ENCODE data around the gene RAET1E.

Gene RAET1E

GRCh38 chr6:149900620-149901443 lies 2.9 kb upstream of the RAET1E start:
- Histone ChIP-seq H3F3A (ENCODE audit: insufficient read depth) (no peaks in the 10 kb centered on the region), H3K9me3 (ENCODE audit: insufficient read depth, low read length) (no peaks in the 10 kb centered on the region), H3K4me2 (ENCODE audit: low read depth, low read length, poor library complexity, severe bottlenecking) (no peak overlapping the region), H3K27ac (ENCODE audit: low read depth, low read length) (no peak overlapping the region), H3K4me3 (ENCODE audit: insufficient read depth, low read length, poor library complexity, severe bottlenecking) (no peak overlapping the region), H3K9ac (ENCODE audit: low read length) (no peak overlapping the region), H3K27me3 (ENCODE audit: low read length) (no peaks in the 10 kb centered on the region), H3K36me3 (ENCODE audit: low read length) (no peaks in the 10 kb centered on the region), H3K79me2 (ENCODE audit: insufficient read depth, low read length) (no peaks in the 10 kb centered on the region), H3K9me2 (replicated peaks; ENCODE audit: insufficient read depth, low read length) (no peaks in the 10 kb centered on the region), H4K20me1 (ENCODE audit: low read depth, low read length) (no peaks in the 10 kb centered on the region), H2AFZ (ENCODE audit: low read depth, low read length, severe bottlenecking) (no peak overlapping the region)
- no peak for TF ChIP-seq EZH2phosphoT487 (conservative IDR thresholded peaks at IDR 0.05; ENCODE audit: low read length)
- TF ChIP-seq, protein P1, sequence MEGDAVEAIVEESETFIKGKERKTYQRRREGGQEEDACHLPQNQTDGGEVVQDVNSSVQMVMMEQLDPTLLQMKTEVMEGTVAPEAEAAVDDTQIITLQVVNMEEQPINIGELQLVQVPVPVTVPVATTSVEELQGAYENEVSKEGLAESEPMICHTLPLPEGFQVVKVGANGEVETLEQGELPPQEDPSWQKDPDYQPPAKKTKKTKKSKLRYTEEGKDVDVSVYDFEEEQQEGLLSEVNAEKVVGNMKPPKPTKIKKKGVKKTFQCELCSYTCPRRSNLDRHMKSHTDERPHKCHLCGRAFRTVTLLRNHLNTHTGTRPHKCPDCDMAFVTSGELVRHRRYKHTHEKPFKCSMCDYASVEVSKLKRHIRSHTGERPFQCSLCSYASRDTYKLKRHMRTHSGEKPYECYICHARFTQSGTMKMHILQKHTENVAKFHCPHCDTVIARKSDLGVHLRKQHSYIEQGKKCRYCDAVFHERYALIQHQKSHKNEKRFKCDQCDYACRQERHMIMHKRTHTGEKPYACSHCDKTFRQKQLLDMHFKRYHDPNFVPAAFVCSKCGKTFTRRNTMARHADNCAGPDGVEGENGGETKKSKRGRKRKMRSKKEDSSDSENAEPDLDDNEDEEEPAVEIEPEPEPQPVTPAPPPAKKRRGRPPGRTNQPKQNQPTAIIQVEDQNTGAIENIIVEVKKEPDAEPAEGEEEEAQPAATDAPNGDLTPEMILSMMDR (IDR thresholded peaks at IDR 0.05; ENCODE audit: insufficient read depth, low read length, poor library complexity, severe bottlenecking) = no peak

DNA sequence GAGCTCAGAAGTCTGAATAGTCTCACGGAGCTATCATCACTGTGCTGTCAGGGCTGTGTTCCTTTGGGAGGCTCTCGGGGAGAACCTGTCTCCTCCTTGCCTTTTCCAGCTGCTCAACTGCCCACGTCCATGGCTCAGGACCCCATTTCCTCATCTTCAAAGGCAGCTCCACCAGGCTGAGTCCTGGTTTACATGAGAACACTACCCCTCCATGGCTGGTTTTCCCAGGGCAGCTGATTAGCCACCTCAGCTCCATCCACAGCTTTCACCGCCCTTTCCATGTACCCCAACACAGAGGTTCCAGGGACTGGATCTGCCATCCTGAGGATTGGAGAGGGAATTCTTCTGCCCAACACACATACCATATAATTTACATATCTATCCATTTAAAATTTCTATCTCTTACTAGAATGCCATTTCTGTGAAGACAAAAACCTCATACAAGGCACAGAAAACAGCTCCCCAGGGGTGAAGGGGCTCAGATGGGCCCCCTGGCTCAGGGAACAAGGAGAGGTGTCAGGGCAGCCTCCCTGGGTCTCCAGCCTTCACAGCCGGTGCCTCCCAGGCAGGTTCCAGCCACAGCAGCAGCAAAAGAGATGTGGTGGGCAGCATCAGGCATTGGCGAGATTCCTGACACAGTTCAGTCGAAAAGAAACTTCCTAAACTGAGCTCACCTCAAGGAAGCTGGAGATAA lies 2.2 kb upstream of the RAET1E start:
- Histone ChIP-seq H2AFZ (ENCODE audit: low read depth, low read length, severe bottlenecking) (no peak overlapping the region), H3K4me3 (ENCODE audit: insufficient read depth, low read length, poor library complexity, severe bottlenecking) (no peak overlapping the region), H4K20me1 (ENCODE audit: low read depth, low read length) (no peaks in the 10 kb centered on the region), H3K27ac (ENCODE audit: low read depth, low read length) (no peak overlapping the region), H3K9me2 (replicated peaks; ENCODE audit: insufficient read depth, low read length) (no peaks in the 10 kb centered on the region), H3K4me2 (ENCODE audit: low read depth, low read length, poor library complexity, severe bottlenecking) (no peak overlapping the region), H3K36me3 (ENCODE audit: low read length) (no peaks in the 10 kb centered on the region), H3K9me3 (ENCODE audit: insufficient read depth, low read length) (no peaks in the 10 kb centered on the region), H3K79me2 (ENCODE audit: insufficient read depth, low read length) (no peaks in the 10 kb centered on the region), H3F3A (ENCODE audit: insufficient read depth) (no peaks in the 10 kb centered on the region), H3K9ac (ENCODE audit: low read length) (no peak overlapping the region), H3K27me3 (ENCODE audit: low read length) (no peaks in the 10 kb centered on the region)
- TF ChIP-seq, protein P1 (IDR thresholded peaks at IDR 0.05; ENCODE audit: insufficient read depth, low read length, poor library complexity, severe bottlenecking) = no peak
- TF ChIP-seq EZH2phosphoT487 (conservative IDR thresholded peaks at IDR 0.05; ENCODE audit: low read length) = no peak

DNA sequence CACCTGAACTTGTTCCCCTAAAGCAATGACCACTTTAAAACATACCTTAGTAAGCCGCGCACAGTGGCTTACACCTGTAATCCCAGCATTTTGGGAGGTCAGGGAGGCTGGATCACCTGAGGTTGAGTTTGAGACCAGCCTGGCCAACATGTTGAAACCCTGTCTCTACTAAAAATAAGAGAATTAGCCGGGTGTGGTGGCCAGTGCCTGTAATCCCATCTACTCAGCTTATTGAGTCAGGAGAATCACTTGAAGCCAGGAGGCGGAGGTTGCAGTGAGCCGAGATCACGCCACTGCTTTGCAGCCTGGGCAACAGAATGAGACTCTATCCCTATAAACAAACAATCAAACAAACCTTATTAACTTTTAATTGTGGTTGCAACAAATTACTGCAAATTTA lies 1.6 kb upstream of the RAET1E start:
- no peak overlapping the region for H3K4me3 ChIP-seq (ENCODE audit: insufficient read depth, low read length, poor library complexity, severe bottlenecking)

More for the DNA sequence above, 1.6 kb upstream of the RAET1E start:
- Histone ChIP-seq H3K4me2 (ENCODE audit: low read depth, low read length, poor library complexity, severe bottlenecking) (no peak overlapping the region), H3K36me3 (ENCODE audit: low read length) (no peaks in the 10 kb centered on the region), H2AFZ (ENCODE audit: low read depth, low read length, severe bottlenecking) (no peak overlapping the region), H4K20me1 (ENCODE audit: low read depth, low read length) (no peaks in the 10 kb centered on the region), H3F3A (ENCODE audit: insufficient read depth) (no peaks in the 10 kb centered on the region), H3K79me2 (ENCODE audit: insufficient read depth, low read length) (no peaks in the 10 kb centered on the region), H3K9ac (ENCODE audit: low read length) (no peak overlapping the region), H3K9me3 (ENCODE audit: insufficient read depth, low read length) (no peaks in the 10 kb centered on the region), H3K9me2 (replicated peaks; ENCODE audit: insufficient read depth, low read length) (no peaks in the 10 kb centered on the region), H3K27me3 (ENCODE audit: low read length) (no peaks in the 10 kb centered on the region), H3K27ac (ENCODE audit: low read depth, low read length) (no peak overlapping the region)
- TF ChIP-seq EZH2phosphoT487 (conservative IDR thresholded peaks at IDR 0.05; ENCODE audit: low read length) = no peak
- TF ChIP-seq, protein P1 (IDR thresholded peaks at IDR 0.05; ENCODE audit: insufficient read depth, low read length, poor library complexity, severe bottlenecking) = no peak

Data from SU-DHL-6 (cell line).